Activated B cell treated with CpG ODN at 0.5 μM for 24 hours (primary cell): ENCODE measurements around the gene IGF1R. TPM values are rescaled to one million over a fixed set of nuclear protein-coding genes. Genes with fewer than 3 reads are reported as not detected.

Source experiments
- ATAC-seq: fragments of 200-7000 bp; cut with Tn5 transposase; one replicate; pipeline ENCODE4 v1.10.0; 2021; ENCODE audit warnings: low read depth, mild to moderate bottlenecking, moderate library complexity
- CTCF ChIA-PET: fragments of 350-600 bp; sonication (Branson Sonifier 250); formaldehyde crosslinking; loops from one replicate; lab custom pipeline; 2021; ENCODE audit warnings: antibody characterized with exemption; lab: Charles Lee
- POLR2A ChIA-PET: fragments of 350-600 bp; sonication (Branson Sonifier 250); formaldehyde crosslinking; loops from one replicate; lab custom pipeline; 2021; ENCODE audit warnings: antibody characterized with exemption; lab: Charles Lee
- DNase-seq: peaks from one replicate; pipeline ENCODE4 v3.0.0; 2022
- H3K27ac Mint-ChIP-seq: one replicate; pipeline ENCODE4 v1.8.0; 2020; ENCODE audit warnings: mixed read lengths
- H3K27me3 Mint-ChIP-seq: one replicate; pipeline ENCODE4 v1.8.0; 2021; ENCODE audit warnings: mixed read lengths
- H3K36me3 Mint-ChIP-seq: one replicate; pipeline ENCODE4 v1.8.0; 2021; ENCODE audit warnings: low read depth, mixed read lengths
- H3K4me1 Mint-ChIP-seq: one replicate; pipeline ENCODE4 v1.8.0; 2021; ENCODE audit warnings: mixed read lengths
- H3K4me3 Mint-ChIP-seq: one replicate; pipeline ENCODE4 v1.8.0; 2020; ENCODE audit warnings: mild to moderate bottlenecking, mixed read lengths
- H3K9me3 Mint-ChIP-seq: one replicate; pipeline ENCODE4 v1.8.0; 2020; ENCODE audit warnings: mixed read lengths
- intact Hi-C: fragments of 100-400 bp; cut with micrococcal nuclease; formaldehyde crosslinking; loops from one replicate; pipeline ENCODE4 v1.15.1; 2024
- total RNA-seq: library from RNA; stranded (reverse); gene quantifications from 2 replicates; pipeline ENCODE4 v1.2.3, GENCODE V29; 2022
- TF ChIP-seq, protein P1 (sequence below): fragments of 200-600 bp; IDR thresholded peaks from one replicate; pipeline ENCODE4 v1.8.0; 2022; ENCODE audit warnings: antibody characterized with exemption, mild to moderate bottlenecking

IGF1R gene
- total RNA-seq, 1 donor from 2014 or later, result 6.7 TPM

DNA sequence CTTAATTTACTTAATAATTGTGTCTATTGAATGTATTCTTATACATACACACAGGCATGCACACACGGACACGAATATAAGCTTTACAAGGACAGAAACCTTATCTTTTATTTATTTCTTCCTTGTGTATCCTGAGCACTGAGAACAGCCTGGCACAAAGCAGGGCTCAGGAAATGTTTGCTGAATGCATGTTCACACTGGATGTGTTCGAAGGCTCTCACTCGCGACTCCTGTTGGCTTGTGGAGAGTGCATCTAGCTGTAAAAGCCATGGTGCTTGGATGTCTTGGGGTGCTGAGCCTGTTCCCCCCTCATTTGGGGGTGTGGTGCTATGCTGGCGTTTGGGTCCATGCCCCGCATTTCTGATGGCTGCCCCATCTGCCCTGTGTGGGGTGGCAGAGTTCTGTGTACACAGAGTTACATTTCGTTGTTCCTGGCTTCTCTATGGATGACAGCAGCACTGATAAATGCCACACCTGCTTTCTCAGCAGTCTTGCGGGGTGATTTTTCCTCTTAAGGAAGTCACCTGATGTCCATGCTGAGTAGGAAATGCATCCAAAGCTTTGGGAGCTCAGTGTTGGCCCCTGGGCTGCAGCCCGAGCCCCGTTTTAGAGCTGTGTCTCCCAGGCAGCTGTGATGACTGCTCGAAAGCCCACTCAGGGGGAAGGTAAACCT, 148.5 kb downstream of the IGF1R start:
- ATAC-seq (no peak), DNase-seq (no peak)
- Mint-ChIP-seq H3K27ac (no peak overlapping the region), H3K36me3 (no peaks in the 10 kb centered on the region), H3K27me3 (peaks cover 2% of the 10 kb centered on the region), H3K4me1 (peaks cover 2% of the 10 kb centered on the region), H3K4me3 (no peak overlapping the region), H3K9me3 (no peaks in the 10 kb centered on the region)
- intact Hi-C loops, result no loop called here
- TF ChIP-seq, protein P1, sequence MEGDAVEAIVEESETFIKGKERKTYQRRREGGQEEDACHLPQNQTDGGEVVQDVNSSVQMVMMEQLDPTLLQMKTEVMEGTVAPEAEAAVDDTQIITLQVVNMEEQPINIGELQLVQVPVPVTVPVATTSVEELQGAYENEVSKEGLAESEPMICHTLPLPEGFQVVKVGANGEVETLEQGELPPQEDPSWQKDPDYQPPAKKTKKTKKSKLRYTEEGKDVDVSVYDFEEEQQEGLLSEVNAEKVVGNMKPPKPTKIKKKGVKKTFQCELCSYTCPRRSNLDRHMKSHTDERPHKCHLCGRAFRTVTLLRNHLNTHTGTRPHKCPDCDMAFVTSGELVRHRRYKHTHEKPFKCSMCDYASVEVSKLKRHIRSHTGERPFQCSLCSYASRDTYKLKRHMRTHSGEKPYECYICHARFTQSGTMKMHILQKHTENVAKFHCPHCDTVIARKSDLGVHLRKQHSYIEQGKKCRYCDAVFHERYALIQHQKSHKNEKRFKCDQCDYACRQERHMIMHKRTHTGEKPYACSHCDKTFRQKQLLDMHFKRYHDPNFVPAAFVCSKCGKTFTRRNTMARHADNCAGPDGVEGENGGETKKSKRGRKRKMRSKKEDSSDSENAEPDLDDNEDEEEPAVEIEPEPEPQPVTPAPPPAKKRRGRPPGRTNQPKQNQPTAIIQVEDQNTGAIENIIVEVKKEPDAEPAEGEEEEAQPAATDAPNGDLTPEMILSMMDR, result no peak
- CTCF ChIA-PET, result interaction anchor here (1.3 kb wide), 1 partner anchor 36 kb away, joined by 3 read pairs; no protein-coding TSS in a partner anchor
- POLR2A ChIA-PET, result no interaction called here

- POLR2A ChIA-PET, result no interaction called here
- no peak for DNase-seq
- CTCF ChIA-PET, result no interaction called here
- H3K4me3 Mint-ChIP-seq, result no peak overlapping the region
- ATAC-seq, result no peak
- no peak overlapping the region for H3K27ac Mint-ChIP-seq
- no peaks in the 10 kb centered on the region for H3K9me3 Mint-ChIP-seq
- TF ChIP-seq, protein P1, result no peak
- H3K36me3 Mint-ChIP-seq, result no peaks in the 10 kb centered on the region
- intact Hi-C loops, result no loop called here
- peaks cover 2% of the 10 kb centered on the region for H3K27me3 Mint-ChIP-seq
- peaks cover 2% of the 10 kb centered on the region for H3K4me1 Mint-ChIP-seq
These were observed 150.1 kb downstream of the IGF1R start for GRCh38 chr15:98798375-98798893.

DNA sequence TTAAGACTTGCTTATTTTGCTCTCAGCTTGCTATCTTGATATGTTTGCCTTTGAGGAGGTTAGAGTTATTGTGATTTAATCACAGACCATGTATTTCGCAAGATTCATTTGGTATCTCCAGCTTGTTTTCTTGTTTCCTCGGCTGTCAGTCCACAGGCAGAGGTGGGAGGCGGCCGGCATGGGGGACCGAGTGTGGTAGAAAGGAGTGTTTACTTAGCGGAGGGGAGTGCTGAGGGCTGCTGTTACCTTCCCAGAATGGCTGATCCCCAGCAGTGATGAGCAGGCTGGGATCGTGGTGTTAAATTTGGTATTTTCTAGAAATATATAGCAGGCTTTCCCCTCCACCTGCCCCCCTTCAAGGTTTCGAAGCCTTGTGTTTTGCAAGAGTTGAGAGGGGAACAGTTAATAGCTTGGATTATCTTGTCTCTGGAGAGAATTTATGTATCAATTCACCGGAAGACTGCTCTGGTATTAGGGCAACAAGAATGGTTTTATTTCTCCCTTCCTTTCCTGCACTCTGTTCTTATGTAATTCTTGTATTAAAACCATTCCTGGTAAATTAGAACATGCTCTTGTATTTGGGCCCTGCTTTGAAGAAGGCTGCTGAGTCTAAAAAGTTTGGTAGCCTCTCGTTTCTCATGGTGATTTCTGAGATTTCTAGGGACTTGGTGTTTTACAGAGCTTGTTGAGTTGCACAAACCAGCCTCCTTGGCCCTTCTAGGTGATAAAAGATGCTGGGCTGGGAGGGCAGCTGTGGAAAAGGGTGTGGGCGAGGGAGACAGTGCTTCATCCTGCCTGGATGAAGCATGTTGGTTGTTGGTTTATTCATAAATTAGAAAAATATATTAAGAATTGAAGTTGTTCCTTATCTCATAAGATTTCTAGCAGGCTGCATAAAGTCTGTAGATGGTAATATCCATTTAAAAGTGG, 151.4 kb downstream of the IGF1R start:
- Mint-ChIP-seq H3K27me3 (peaks cover 2% of the 10 kb centered on the region), H3K4me1 (peaks cover 2% of the 10 kb centered on the region), H3K36me3 (no peaks in the 10 kb centered on the region), H3K27ac (no peak overlapping the region), H3K9me3 (no peaks in the 10 kb centered on the region), H3K4me3 (no peak overlapping the region)
- DNase-seq (no peak), ATAC-seq (no peak)
- intact Hi-C loops, result no loop called here
- TF ChIP-seq, protein P1, result no peak
- ChIA-PET CTCF (no interaction called here), POLR2A (no interaction called here)

GRCh38 chr15:98800437-98801233, 152.3 kb downstream of the IGF1R start:
- no peaks in the 10 kb centered on the region for H3K36me3 Mint-ChIP-seq
- intact Hi-C loops, result no loop called here
- TF ChIP-seq, protein P1, result no peak
- DNase-seq (no peak), ATAC-seq (no peak)
- no peak overlapping the region for H3K4me3 Mint-ChIP-seq
- H3K27me3 Mint-ChIP-seq, result peaks cover 2% of the 10 kb centered on the region
- no peaks in the 10 kb centered on the region for H3K9me3 Mint-ChIP-seq
- peaks cover 2% of the 10 kb centered on the region for H3K4me1 Mint-ChIP-seq
- H3K27ac Mint-ChIP-seq, result no peak overlapping the region
- POLR2A ChIA-PET, result no interaction called here
- CTCF ChIA-PET, result no interaction called here
